NCI-H226 (cell line): ENCODE results near the gene GREM1.
A peak's percentile ranks its signal among the peaks of the same experiment; 100 is the strongest.

Experiments used
- DNase-seq: peaks from one replicate; pipeline ENCODE4 v3.0.0-alpha.2; 2015

Gene GREM1

GRCh38 chr15:32698773-32699390 is 18.9 kb upstream of the GREM1 start:
- no peak for DNase-seq

- no peak for DNase-seq
Measured at GRCh38 chr15:32700501-32701150, 17.2 kb upstream of the GREM1 start.

GRCh38 chr15:32701863-32702262 is 15.9 kb upstream of the GREM1 start:
- no peak for DNase-seq

- no peak for DNase-seq
Measured at GRCh38 chr15:32704395-32704981, 13.3 kb upstream of the GREM1 start.

- DNase-seq, result no peak
Measured at GRCh38 chr15:32705446-32705845, 12.4 kb upstream of the GREM1 start.

GRCh38 chr15:32706704-32707103 is 11.1 kb upstream of the GREM1 start:
- peak; percentile 27 for DNase-seq

- no peak for DNase-seq
Measured at GRCh38 chr15:32707436-32707835, 10.4 kb upstream of the GREM1 start.

GRCh38 chr15:32709295-32710033 is 8.3 kb upstream of the GREM1 start:
- DNase-seq, result no peak

GRCh38 chr15:32715276-32715675 is 2.5 kb upstream of the GREM1 start:
- DNase-seq, result no peak

- no peak for DNase-seq
Measured at GRCh38 chr15:32716216-32716914, 1.4 kb upstream of the GREM1 start.

- no peak for DNase-seq
Measured at GRCh38 chr15:32716915-32717425, 834 bp upstream of the GREM1 start.

GRCh38 chr15:32718227-32718820 is 520 bp downstream of the GREM1 start:
- no peak for DNase-seq

- no peak for DNase-seq
Measured at GRCh38 chr15:32718821-32719716, 1.3 kb downstream of the GREM1 start.

- no peak for DNase-seq
Measured at GRCh38 chr15:32721596-32721995, 3.8 kb downstream of the GREM1 start.

- DNase-seq, result no peak
Measured at GRCh38 chr15:32722136-32722535, 4.3 kb downstream of the GREM1 start.

- DNase-seq, result no peak
Measured at GRCh38 chr15:32723171-32723948, 5.6 kb downstream of the GREM1 start.

- no peak for DNase-seq
Measured at GRCh38 chr15:32729700-32730395, 12.0 kb downstream of the GREM1 start.

- peak; percentile 2 for DNase-seq
Measured at GRCh38 chr15:32730677-32731654, 13.2 kb downstream of the GREM1 start.
